HG03575 (cell line): ENCODE measurements around the gene FNDC3A.
"Not testable (repeated sequence)": the region's sequence is repeated elsewhere in the genome, so short reads cannot be mapped to it uniquely, and the experiment has no call there.

Source experiments
- ATAC-seq: cut with Tn5 transposase; IDR thresholded peaks from one replicate; pipeline ENCODE4 v1.9.1; 2021; ENCODE audit not compliant: unreplicated experiment, insufficient number of reproducible peaks, low FRiP score; ENCODE audit errors: extremely low read depth

FNDC3A gene

DNA sequence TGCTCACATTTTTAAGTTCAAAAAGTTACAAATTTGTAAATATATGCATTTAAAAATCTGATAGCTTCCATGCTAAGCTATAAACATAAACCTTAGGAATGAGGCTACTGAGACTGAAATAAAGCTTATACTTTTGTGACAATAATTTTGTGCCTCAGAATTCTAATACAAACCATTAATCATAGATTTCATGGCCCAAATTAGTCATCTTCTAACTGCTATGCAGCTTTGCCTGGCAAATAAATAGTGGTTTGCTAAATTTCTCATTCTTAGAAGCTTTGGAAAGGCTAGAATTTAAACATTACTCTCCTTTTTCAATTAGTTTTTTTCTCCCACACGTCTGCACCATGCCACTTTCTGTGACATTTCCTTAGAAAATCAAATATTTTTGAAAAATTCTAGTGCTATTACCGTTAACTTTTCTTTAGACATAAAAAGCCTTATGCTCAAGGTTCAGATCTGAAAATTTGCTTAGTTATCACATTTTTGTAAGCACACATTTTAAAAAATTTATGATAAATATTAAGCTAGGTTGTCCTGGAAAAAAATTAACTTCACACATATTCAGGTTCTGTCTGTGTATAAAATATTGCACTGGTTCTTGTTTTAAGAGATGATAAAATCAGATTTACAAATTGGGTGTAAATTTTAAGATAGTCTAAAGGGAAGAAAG is 46.9 kb downstream of the FNDC3A start:
- no peak for ATAC-seq

DNA sequence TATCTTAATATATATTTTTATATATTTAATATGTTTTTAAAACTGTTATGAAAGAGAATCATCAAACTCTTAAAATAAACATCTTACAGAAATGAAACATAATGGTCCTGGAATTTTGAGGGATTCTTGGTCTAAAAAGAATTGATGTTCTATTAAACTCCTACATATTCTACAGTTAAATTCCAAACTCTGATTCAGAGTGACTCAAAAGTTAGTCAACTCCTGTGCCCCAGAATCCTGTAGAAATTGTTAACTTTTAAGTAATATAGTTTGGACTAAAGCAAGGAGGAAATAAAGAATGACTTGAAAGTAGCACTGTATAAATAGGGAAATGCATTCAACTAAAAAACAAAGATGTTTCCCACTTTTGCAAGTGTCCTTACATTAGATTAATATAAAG is 47.7 kb downstream of the FNDC3A start:
- ATAC-seq, result no peak

DNA sequence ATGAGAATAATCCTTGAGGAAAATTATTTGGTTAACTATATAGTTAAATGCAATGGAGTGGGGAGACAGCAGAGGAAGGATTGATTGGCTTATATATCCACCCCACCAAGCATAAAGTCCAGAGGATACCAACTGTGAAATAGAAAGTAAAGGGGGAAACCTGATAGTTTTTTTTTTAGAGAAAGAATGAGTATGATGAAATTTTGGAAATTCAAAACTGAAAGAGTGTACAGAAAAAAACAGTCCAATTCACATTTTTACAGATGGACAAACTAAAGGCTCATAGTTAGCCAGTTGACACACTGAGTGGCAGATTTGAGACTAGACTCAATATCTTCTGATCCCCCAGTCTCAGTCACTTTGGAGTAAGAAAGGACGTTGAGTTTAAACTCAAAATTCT is 51.1 kb downstream of the FNDC3A start:
- ATAC-seq, result no peak

DNA sequence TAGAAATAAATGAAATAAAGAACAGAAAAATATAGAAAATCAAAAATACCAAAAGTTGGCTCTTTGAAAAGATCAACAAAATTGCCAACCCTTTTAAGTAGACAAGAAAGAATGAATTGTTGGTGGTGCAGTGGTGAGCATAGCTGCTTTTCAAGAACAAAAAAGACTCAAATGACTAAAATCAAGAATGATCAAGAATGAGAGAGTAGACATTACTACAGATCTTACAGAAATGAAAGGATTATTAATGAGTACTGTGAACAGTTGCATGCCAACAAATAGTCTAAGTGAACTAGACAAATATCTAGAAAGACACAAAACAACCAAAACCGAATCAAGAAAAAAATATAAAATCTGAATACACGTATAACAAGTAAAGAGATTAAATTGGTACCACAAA is 53.9 kb downstream of the FNDC3A start:
- no peak for ATAC-seq

DNA sequence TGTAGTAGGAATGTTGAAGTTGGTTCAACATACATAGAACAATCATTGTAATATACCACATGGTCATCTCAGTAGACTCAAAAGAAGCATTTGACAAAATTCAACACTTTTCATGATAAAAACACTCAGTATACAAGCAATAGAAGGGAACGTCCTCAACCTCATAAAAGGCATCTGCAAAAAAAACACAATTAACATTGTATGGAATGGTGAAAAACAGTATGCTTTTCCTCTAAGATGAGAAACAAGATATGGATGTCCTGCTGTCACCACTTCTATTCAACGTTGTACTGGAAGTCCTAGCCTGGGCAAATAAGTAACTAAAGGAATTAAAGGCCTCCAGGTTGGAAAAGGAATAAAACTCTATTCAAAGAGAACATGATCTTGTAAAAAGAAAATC is 54.5 kb downstream of the FNDC3A start:
- no peak for ATAC-seq

DNA sequence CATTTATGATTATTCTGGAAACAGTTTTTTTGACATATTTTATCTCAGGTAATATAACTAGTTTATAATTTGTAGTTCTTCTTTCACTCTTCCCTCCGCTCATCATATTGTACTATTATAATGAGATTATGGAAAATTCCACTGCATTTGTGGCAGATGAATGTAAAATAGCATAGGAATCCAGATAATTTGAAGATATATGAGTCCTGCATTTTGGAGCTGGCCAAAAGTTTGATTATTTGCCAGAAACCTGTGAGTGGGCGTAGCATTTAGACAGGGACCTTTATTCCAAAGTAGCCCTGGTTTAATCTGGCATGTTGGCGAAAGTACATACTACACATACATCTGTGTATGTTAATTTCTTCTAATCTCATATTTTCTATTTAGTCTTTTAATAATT is 65.2 kb downstream of the FNDC3A start:
- no peak for ATAC-seq

DNA sequence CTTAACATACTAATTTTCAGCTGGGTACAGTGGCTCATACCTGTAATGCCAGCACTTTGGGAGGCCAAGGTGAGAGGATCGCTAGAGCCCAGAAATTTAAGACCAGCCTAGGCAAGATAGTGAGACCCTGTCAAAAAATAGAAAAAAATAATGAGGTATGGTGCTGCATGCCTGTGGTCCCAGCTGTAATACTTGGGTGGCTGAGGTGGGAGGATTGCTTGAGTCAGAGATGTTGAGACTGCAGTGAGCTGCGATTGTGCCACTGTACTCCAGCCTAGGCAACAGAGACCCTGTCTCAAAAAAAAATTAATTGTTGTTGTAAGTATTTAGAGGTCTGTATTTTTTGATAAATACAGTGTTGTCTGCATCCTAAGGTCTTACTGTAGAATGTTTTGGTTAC is 66.8 kb downstream of the FNDC3A start:
- no peak for ATAC-seq

DNA sequence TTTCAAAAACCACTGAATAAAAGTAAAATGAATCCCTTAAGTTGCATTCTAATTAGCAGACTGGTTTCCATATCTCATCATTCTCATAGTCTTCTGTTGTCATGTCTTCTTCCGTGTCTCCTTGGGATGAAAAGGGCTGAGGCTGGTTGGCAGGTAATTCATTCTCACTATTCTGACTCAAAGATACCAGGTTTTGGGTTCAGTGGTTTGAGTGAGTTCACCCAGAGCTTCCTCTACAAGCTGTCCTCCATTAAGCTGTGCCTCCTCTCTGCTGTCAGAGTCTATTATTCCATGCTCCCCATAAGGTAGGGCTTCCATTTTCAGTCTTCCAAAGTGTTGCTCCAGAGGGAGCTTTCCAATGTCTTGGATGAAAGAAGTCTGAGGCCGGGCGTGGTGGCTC is 68.3 kb downstream of the FNDC3A start:
- ATAC-seq, result no peak

DNA sequence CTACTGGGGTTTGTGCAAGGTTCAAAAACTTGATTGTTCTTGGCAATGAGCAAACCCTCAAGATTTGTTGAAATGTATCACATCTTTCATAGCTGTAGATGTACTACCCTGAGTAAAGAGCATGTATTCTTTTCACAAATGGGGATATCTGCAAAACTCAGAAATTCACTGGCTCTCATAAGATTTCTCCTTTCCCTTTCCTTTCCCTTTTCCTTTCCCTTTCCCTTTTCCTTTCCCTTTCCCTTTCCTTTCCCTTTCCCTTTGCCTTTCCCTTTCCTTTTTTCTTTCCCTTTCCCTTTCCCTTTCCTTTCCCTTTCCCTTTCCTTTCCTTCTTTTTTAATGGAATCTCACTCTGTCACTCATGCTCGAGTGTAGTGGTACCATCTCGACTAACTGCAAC is 69.1 kb downstream of the FNDC3A start:
- ATAC-seq, result no peak

DNA sequence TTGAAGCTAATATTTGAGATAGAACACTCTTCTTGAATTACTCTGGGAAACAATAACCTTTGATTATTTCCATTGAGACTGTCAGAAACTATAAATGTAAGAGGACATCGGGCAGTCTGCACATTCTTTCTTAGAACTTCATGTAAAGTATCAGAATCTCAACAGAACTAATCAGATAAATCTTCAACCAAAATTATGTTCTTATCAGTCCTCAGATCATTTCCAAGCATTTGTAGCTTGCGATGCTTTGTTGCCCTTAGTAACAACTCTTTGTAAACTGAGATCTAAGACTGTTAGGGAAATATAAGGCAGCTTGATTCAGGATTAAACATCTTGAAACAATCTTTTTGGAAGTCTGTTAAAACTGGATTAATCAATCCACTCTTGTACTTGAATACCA is 70.3 kb downstream of the FNDC3A start:
- no peak for ATAC-seq

DNA sequence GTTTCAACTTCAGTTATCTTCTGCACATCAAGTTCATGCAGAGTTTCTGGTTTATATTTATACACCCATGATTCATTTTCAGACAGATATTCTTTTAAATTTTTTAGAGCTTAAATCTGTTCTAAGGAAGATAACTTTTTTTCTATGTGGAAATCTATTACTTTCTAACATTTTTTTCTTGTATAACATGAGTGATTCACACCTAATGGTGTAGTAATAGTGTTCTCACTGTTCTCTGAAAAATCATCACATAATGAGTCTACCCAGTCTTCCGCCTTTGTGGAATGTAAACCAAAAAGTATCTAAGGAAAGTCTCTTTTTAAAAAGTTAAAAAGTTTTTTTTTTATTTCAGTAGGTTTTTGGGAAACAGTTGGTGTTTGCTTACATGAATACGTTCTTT is 70.8 kb downstream of the FNDC3A start:
- ATAC-seq, result no peak

DNA sequence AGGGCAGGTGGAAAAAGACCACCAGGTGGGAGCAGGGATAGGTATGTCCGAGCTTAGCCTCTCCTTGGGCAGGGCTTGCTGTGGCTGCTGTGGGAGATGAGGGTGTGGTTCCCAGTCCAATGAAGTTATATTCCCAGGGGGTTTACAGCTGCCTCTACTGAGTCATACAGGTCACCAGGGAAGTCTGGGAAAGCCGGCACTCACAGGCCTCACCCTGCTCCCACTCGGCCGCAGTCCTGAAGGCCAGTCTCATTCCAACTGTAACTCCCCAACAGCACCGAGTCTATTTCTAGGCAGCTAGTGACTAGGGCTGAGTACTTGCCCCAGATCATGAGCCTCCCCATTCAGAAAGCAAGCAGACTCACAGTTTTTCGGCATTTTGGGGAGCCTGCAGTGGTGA is 77.1 kb downstream of the FNDC3A start:
- no peak for ATAC-seq

DNA sequence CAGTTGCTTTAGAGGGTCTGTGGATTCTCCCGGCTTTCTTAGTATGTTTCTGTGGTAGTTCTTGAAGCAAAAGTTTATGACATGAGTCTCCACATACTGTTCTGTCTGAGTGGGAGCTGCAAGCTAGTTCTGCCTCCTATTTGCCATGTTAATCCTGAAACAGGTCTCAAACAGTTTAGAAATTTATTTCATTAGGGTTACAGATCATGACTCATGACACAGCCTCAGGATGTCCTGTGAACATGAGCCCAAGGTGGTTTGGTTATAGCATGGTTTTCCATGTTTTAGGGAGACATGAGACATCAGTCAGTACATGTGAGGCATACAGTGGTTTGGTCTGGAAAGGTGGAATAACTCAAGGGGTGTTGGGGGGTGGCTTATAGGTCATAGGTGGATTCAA is 77.5 kb downstream of the FNDC3A start:
- no peak for ATAC-seq

DNA sequence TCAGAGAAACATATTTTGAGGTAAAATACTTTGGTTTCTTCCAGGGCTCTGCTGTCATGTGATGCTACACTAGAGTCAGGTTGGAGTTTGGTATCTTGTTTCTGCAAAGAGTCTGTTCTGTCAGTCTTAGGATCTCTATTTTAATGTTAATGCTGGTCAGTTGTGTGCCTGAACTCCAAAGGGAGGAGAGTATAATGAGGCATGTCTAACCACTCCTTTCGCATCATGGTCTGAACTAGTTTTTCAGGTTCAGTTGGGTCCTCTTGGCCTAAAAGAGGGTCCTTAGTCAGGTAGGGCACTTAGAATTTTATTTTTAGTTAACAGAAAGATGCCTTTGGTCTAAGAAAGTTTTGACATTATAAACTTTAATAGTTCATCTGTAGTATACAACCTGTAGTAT is 78.2 kb downstream of the FNDC3A start:
- no peak for ATAC-seq

DNA sequence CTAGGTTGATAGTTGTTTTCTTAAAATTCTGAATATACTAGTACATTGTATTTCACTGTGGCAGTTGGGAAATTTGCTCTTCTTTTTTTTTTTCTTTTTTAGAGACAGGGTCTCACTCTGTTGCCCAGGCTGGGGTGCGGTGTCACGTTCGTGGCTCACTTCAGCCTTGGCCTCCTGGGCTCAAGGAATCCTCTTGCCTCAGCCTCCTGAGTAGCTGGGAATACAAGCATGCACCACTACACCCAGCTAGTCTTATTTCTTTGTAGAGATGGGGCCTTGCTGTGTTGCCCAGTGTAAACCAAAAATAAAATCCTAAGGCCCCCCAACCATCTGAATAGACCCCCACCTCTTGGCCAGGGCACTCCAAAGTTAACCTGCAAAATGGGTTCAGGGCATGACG is 79.3 kb downstream of the FNDC3A start:
- no peak for ATAC-seq

DNA sequence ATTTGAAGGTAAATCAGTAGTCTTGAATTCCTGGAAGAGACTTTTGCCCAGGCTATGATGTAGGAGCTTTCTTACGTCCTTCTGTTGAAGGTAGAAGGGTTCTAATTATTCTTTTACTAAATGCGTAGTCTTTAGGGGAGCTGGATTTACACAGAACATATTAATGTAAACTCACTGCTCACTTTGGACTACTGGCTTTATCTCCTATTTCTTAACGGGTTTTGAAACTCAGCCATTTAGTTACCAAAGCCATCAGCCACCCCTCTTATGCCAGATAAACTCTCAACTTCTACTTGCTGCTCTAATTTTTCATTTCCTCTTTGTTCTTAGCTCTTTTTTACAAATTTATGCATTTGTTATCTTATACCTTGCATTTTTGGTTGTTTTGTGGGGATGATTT is 81.5 kb downstream of the FNDC3A start:
- ATAC-seq, result no peak

DNA sequence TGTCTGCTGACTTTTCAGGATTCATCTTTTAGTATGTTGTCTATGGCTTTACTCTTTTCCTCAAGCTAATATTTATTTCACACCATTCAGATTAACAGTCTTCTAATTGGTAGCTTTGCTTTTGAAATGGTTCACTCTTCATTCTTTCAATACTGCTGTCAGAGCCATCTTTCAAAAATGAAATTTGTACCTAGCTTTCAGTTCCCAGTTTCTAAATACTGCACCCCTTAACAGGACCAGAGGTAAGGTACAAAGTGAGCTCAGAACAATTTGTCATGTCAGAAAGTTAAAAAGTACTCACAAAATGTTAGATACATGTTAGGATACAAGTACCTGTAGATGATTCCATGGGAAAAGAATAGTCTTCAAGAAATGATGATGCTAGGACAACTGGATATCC is 83.0 kb downstream of the FNDC3A start:
- ATAC-seq, result no peak

DNA sequence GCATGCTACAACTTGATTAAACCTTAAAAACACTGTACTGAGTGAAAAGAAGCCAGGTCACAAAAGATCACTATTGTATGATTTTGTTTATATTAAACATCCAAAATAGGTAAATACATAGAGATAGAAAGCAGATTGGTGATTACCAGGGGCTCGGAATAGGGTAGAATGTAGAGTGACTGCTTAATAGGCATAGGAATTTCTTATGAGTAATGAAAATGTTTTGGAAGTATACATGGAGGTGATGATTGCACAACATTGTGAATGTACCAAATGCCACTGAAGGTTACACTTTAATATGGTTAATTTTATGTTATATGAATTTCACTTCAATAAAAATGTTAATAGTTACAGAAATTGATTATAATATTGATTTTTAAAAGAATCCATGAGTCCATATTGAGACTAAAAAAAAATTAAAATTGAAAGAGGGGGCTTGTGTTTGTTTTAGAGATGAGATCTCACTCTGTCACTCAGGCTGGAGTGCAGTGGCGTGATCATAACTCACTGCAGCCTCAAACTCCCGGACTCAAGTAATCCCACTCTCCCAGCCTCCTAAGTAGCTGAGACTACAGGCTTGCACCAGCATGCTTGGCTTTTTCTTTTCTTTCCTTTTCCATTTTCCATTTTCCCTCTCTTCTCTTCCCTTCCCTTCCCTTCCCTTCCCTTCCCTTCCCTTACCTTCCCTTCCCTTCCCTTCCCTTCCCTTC is 85.1 kb downstream of the FNDC3A start:
- no peak for ATAC-seq

DNA sequence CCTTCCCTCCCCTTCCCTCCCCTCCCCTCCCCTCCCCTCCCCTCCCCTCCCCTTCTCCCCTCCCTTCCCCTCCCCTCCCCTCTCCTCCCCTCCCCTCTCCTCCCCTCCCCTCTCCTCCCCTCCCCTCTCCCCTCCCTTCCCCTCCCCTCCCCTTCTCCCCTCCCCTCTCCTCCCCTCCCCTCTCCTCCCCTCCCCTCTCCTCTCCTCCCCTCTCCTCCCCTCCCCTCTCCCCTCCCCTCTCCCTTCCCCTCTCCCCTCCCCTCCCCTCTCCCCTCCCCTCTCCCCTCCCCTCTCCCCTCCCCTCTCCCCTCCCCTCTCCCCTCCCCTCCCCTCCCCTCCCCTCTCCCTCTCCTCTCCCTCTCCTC is 85.7 kb downstream of the FNDC3A start:
- not testable (repeated sequence) for ATAC-seq

DNA sequence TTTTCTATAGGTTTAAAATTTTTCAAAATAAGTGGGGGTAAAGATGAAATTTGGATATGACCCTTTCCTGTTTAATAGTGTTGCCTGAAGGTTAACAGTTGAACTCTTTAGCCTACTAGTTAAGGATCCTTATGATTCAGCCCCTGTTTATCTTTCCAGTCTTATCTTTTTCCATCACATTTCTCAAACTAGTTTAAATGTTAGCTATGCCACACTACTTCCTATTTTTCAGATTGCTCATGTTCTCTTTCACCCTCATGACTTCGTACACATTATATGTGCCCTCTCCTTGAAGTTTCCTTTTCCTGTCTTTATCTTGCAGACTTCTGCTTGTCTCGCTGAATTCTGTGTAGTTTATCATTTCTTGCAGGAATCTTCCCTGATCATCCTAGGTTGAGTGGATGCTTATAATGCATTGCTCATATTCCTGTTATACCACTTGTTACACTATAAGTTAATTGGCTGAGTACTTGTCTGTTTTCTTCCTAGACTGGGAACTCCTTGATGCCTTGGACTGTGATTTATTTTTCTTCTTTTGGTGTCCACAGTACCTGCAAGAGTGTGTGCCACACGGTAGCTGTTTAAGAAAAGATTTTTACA is 86.7 kb downstream of the FNDC3A start:
- no peak for ATAC-seq

DNA sequence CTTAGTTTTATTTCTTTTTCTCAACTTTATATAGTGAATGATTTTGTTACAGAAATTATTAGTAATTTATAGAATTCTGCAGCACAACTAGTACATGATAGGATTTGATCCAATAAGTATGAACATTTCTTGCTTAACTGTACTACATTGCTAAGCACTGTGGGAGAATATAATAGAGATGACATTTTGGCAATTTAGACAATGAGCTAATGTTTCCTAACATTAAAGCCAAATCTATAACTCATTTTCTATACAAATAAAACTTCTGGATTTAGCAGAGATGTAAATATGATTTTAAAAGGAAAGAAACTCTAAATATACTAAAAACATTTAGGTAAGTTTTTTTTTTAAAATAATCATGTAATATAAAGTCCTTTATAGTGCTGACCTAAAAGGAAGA is 87.3 kb downstream of the FNDC3A start:
- no peak for ATAC-seq
